ENCODE results near the gene CAVIN2.

DNA sequence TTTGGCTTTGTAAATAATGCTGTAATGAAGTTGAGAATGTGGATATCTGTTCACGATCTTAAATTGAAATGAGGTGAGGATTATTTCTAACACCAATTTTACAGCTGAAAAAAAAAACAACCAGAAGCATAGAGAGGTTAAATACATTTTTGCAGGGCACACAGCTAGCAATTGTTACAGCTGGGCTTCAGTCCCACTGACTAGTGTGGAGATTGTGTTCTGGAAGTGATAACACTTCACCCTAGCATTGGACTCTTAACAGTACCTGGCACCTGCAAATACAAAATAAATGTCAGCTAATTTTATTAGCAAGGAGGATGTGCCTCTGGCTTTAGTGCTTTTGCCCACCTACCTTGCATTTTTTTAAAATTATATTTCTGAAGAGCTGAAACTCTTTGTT is 28.8 kb downstream of the CAVIN2 start:
- TF ChIP-seq EZH2 (IDR thresholded peaks at IDR 0.05; ENCODE audit: borderline replicate concordance, low read length): no peak
- TF ChIP-seq, protein P1, sequence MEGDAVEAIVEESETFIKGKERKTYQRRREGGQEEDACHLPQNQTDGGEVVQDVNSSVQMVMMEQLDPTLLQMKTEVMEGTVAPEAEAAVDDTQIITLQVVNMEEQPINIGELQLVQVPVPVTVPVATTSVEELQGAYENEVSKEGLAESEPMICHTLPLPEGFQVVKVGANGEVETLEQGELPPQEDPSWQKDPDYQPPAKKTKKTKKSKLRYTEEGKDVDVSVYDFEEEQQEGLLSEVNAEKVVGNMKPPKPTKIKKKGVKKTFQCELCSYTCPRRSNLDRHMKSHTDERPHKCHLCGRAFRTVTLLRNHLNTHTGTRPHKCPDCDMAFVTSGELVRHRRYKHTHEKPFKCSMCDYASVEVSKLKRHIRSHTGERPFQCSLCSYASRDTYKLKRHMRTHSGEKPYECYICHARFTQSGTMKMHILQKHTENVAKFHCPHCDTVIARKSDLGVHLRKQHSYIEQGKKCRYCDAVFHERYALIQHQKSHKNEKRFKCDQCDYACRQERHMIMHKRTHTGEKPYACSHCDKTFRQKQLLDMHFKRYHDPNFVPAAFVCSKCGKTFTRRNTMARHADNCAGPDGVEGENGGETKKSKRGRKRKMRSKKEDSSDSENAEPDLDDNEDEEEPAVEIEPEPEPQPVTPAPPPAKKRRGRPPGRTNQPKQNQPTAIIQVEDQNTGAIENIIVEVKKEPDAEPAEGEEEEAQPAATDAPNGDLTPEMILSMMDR (conservative IDR thresholded peaks at IDR 0.05 in 1 of 2, IDR thresholded peaks at IDR 0.05 in 1 of 2; ENCODE audit: extremely low read depth in 1 of 2, insufficient read depth in 1 of 2, low read depth in 1 of 2, low read length in 2 of 2): no peak

Measured in mammary epithelial cell (primary cell).